K562 (cell line): ENCODE data around the gene RAB1B. TPM values are rescaled to one million over a fixed set of nuclear protein-coding genes. Genes with fewer than 3 reads are reported as not detected.
"Not testable (repeated sequence)": the region's sequence is repeated elsewhere in the genome, so short reads cannot be mapped to it uniquely, and the experiment has no call there.

Experiments used
- ATAC-seq: fragments of 200-7000 bp; cut with Tn5 transposase; 3 replicates; pipeline ENCODE4 v1.9.1; 2020; ENCODE audit warnings: moderate library complexity
- BruUV-seq: library from RNA; stranded (reverse); fragments of 400-500 nt; replicated peaks from 2 replicates; lab custom pipeline; 2021; lab: Mats Ljungman, UMichigan
- CTCF ChIA-PET: fragments of 300-600 bp; formaldehyde crosslinking; extraction: SDS; loops from one replicate; lab custom pipeline; 2021; ENCODE audit warnings: low intra/inter-chr PET ratio; lab: Yijun Ruan, JAX
- POLR2A ChIA-PET: fragments of 300-600, 350-650 bp; sonication (Branson Sonifier 250); formaldehyde crosslinking; extraction: SDS; loops from one replicate; lab custom pipeline; 2021; ENCODE audit warnings: antibody characterized with exemption, inconsistent platforms; lab: Yijun Ruan, JAX
- DNase-seq, 4 experiments: peaks; one replicate each; pipeline versions ENCODE4 v3.0.0 to v3.0.0-alpha.2; 2011 to 2018; ENCODE audit warnings: low spot score in 3 of 4, mixed read lengths in 3 of 4; ENCODE audit errors: extremely low read depth in 1 of 4
- FAIRE-seq: peaks from 2 replicates; lab custom pipeline; 2011; peaks lifted over from hg19 to GRCh38; lab: Jason Lieb, UNC
- H2AFZ ChIP-seq: 2 replicates; pipeline ENCODE4 v1.6.0; 2011; ENCODE audit warnings: low read depth, low read length, control low read depth, inconsistent platforms
- H3K27ac ChIP-seq: fragments of 200-600 bp; 3 replicates; pipeline ENCODE4 v1.8.0; 2011; ENCODE audit warnings: low read depth, mild to moderate bottlenecking, control low read depth, inconsistent platforms, low read length, moderate library complexity, mixed read lengths; ENCODE audit errors: extremely low read depth
- H3K27me3 ChIP-seq, 2 experiments: fragments of 300-600 bp in 1 of 2; 2 replicates in 1 of 2; 3 replicates in 1 of 2; pipeline versions ENCODE4 v1.6.0 to v1.8.0; 2011; ENCODE audit warnings: inconsistent platforms in 2 of 2, low read length in 2 of 2, mild to moderate bottlenecking in 1 of 2, mixed read lengths in 1 of 2, moderate library complexity in 1 of 2; ENCODE audit not compliant: control insufficient read depth in 2 of 2, insufficient read depth in 2 of 2
- H3K36me3 ChIP-seq: fragments of 300-600 bp; 3 replicates; pipeline ENCODE4 v1.8.0; 2011; ENCODE audit warnings: mild to moderate bottlenecking, low read length, inconsistent platforms; ENCODE audit not compliant: control insufficient read depth, insufficient read depth
- H3K4me1 ChIP-seq, 2 experiments: fragments of 200-600 bp in 1 of 2; replicated peaks in 1 of 2; 2 replicates in 1 of 2; 3 replicates in 1 of 2; pipeline versions ENCODE4 v1.5.1 to v1.8.0; 2011; ENCODE audit warnings: inconsistent platforms in 2 of 2, low read length in 2 of 2, mild to moderate bottlenecking in 1 of 2, mixed read lengths in 1 of 2, moderate library complexity in 1 of 2; ENCODE audit not compliant: control insufficient read depth in 2 of 2, insufficient read depth in 2 of 2
- H3K4me2 ChIP-seq: 2 replicates; pipeline ENCODE4 v1.6.1; 2011; ENCODE audit warnings: low read length, control low read depth, inconsistent platforms, mixed read lengths; ENCODE audit not compliant: insufficient read depth
- H3K4me3 ChIP-seq: fragments of 200-600 bp; sonication (generic), shearing (Covaris generic); 2 replicates; pipeline ENCODE4 v1.5.1; 2016; ENCODE audit warnings: control low read depth, inconsistent platforms
- H3K79me2 ChIP-seq: fragments of 200-600 bp; 3 replicates; pipeline ENCODE4 v1.8.0; 2011; ENCODE audit warnings: low read length, inconsistent platforms; ENCODE audit not compliant: control insufficient read depth, insufficient read depth
- H3K9ac ChIP-seq, 2 experiments: 2 replicates each; pipeline versions ENCODE4 v1.6.0 to v1.6.1; 2011; ENCODE audit warnings: low read depth in 2 of 2, low read length in 2 of 2, control low read depth in 1 of 2, inconsistent platforms in 1 of 2, mild to moderate bottlenecking in 1 of 2, mixed read lengths in 1 of 2; ENCODE audit not compliant: insufficient read depth in 1 of 2
- H3K9me1 ChIP-seq: one replicate; pipeline ENCODE4 v1.6.0; 2011; ENCODE audit warnings: inconsistent platforms, mild to moderate bottlenecking, low read length, moderate library complexity; ENCODE audit not compliant: control insufficient read depth, insufficient read depth
- H3K9me3 ChIP-seq: replicated peaks from 2 replicates; pipeline ENCODE4 v1.5.1; 2011; ENCODE audit warnings: low read depth, low read length, inconsistent platforms; ENCODE audit not compliant: control insufficient read depth, insufficient read depth
- H4K20me1 ChIP-seq: replicated peaks from 2 replicates; pipeline ENCODE4 v1.6.1; 2011; ENCODE audit warnings: low read length, inconsistent platforms, mixed read lengths; ENCODE audit not compliant: control insufficient read depth, insufficient read depth
- CBX3 ChIP-seq, 2 experiments: IDR thresholded peaks; 1 replicate in 1 of 2; 2 replicates in 1 of 2; pipeline ENCODE4 v1.6.1; 2012; ENCODE audit warnings: inconsistent platforms in 2 of 2, low read length in 2 of 2, borderline replicate concordance in 1 of 2, control low read depth in 1 of 2
- ID3 ChIP-seq, 2 experiments: fragments of 250-450 bp in 1 of 2; fragments of 450-650 bp in 1 of 2; sonication (Bioruptor Pico) in 1 of 2; IDR thresholded peaks; 2 replicates each; pipeline versions ENCODE4 v1.6.1 to v1.8.0; 2016 to 2021; ENCODE audit warnings: mild to moderate bottlenecking in 2 of 2, moderate library complexity in 2 of 2, missing compliant biosample characterization in 1 of 2, missing genetic modification characterization in 1 of 2
- L3MBTL2 ChIP-seq: fragments of 450-650 bp; IDR thresholded peaks from 2 replicates; pipeline ENCODE4 v1.6.1; 2016; ENCODE audit warnings: mild to moderate bottlenecking, moderate library complexity
- POLR2G ChIP-seq: fragments of 200-400 bp; formaldehyde crosslinking; IDR thresholded peaks from 2 replicates; pipeline ENCODE4 v1.6.1; 2017; ENCODE audit warnings: low read depth, mild to moderate bottlenecking, antibody characterized with exemption, low read length, moderate library complexity
- ZNF124 ChIP-seq: sonication (generic); formaldehyde crosslinking; IDR thresholded peaks from 2 replicates; pipeline ENCODE4 v1.8.1; 2022; ENCODE audit warnings: missing genetic modification reagents
- ZNF224 ChIP-seq: sonication (generic); formaldehyde crosslinking; IDR thresholded peaks from 2 replicates; pipeline ENCODE4 v1.8.0; 2022; ENCODE audit warnings: mild to moderate bottlenecking, missing genetic modification reagents
- ZNF655 ChIP-seq: fragments of 250-450 bp; sonication (Bioruptor Pico); IDR thresholded peaks from 2 replicates; pipeline ENCODE4 v1.5.0; 2021
- WGBS: fragments of 100-300 bp; shearing (Covaris generic); methylation state at CpG from one replicate; pipeline ENCODE4 v1.1.6; 2016; ENCODE audit warnings: low coverage, mixed read lengths; ENCODE audit not compliant: insufficient coverage; ENCODE audit errors: missing lambda C conversion rate; 5-methylcytosine and 5-hydroxymethylcytosine counted together
- in situ Hi-C: fragments of 300-500 bp; cut with MboI; formaldehyde crosslinking; loops from 4 replicates; pipeline ENCODE4 v1.15.0; 2018; ENCODE audit warnings: inconsistent platforms, mixed read lengths
- intact Hi-C: fragments of 100-400 bp; cut with micrococcal nuclease; formaldehyde crosslinking; loops from 2 replicates; pipeline ENCODE4 v1.14.2; 2022
- polyA plus RNA-seq, 8 experiments: library from polyadenylated mRNA; depleted of rRNA in 4 of 8; stranded (reverse) in 5 of 8; unstranded in 3 of 8; fragments of >200 nt; fragmentation: Nextera tagmentation in 2 of 8; fragmentation: Illumina TruSeq in 1 of 8; extraction: Ambion mirVana in 2 of 8; extraction: Trizol in 1 of 8; gene quantifications; 2 replicates each; pipeline versions ENCODE4 v1.2.1 to v1.2.3, GENCODE V29; 2011 to 2014; ENCODE audit warnings: inconsistent platforms in 1 of 8, missing spikeins in 1 of 8
- total RNA-seq, 7 experiments: library from RNA; depleted of rRNA in 6 of 7; stranded (reverse); fragments of >200 nt in 6 of 7; fragmentation: Illumina TruSeq in 2 of 7; extraction: Trizol in 2 of 7; gene quantifications; 2 replicates each; pipeline versions ENCODE4 v1.2.1 to v1.2.3, GENCODE V29; 2011 to 2021; ENCODE audit warnings: low replicate concordance in 1 of 7
- TF ChIP-seq, protein P1 (sequence below): fragments of 450-650 bp; IDR thresholded peaks from 2 replicates; pipeline ENCODE4 v1.6.1; 2017; ENCODE audit warnings: antibody characterized with exemption

Gene RAB1B
- total and polyA plus RNA-seq, 9 of the 15 experiments (the other 6 are each of a cell fraction or from before 2014, with no cell fraction given) = 5.6 to 146 (median 98.6) TPM

DNA sequence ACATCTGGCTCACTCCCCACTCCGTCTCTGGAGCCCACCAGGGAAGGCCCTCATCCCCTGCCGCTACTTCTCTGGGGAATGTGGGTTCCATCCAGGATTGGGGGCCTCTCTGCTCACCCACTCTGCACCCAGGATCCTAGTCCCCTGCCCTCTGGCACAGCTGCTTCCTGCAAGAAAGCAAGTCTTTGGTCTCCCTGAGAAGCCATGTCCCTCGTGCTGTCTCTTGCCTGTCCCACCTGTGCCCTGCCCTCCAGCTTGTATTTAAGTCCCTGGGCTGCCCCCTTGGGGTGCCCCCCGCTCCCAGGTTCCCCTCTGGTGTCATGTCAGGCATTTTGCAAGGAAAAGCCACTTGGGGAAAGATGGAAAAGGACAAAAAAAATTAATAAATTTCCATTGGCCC lies 8.6 kb downstream of the RAB1B start:
- H3K79me2 ChIP-seq, H3K9me1 ChIP-seq, FAIRE-seq, in situ Hi-C loops, H3K9ac ChIP-seq, H3K9me3 ChIP-seq, H3K27me3 ChIP-seq, H3K4me2 ChIP-seq, H2AFZ ChIP-seq, CTCF ChIA-PET, H3K4me3 ChIP-seq, H4K20me1 ChIP-seq, DNase-seq, H3K27ac ChIP-seq, intact Hi-C loops: not testable (repeated sequence)
- Histone ChIP-seq H3K4me1 (peaks cover 0 to 18% of the 10 kb centered on the region in 2 experiments; a peak in 2 of 5 replicates), H3K36me3 (peaks cover 43% of the 10 kb centered on the region)
- peak; percentile 3; the same call in 1 of the 3 replicates for ATAC-seq
- 66% methylated on average over 4 of the region's 4 CpGs for WGBS
- TSS peak; percentile 39 for BruUV-seq
- POLR2A ChIA-PET = interaction anchor here (0.7 to 1.5 kb wide), 3 partner anchors 9 to 197 kb away, joined by 3 to 5 read pairs (median 3); partner anchors contain the start of gene YIF1A

GRCh38 chr11:66277471-66278362 lies 9.3 kb downstream of the RAB1B start, which contains the start of gene CNIH2:
TSS of gene CNIH2 (plus strand) at chr11:66278175. CDS start at chr11:66278457, 282 bp downstream.
- Histone ChIP-seq H3K79me2 (no peaks in the 10 kb centered on the region), H3K4me1 (peaks cover 2 to 23% of the 10 kb centered on the region in 2 experiments; a peak in 3 of 5 replicates), H3K9ac (peak within 1 kb of the TSS in 1 of 2 experiments; percentile 75; a peak in 2 of 4 replicates), H3K27ac (peak within 1 kb of the TSS; percentile 33; the same call in 1 of the 3 replicates), H4K20me1 (peaks cover 13% of the 10 kb centered on the region), H3K9me3 (no peaks in the 10 kb centered on the region), H3K4me2 (no peak within 1 kb of the TSS), H3K36me3 (peaks cover 37% of the 10 kb centered on the region), H3K9me1 (no peaks in the 10 kb centered on the region), H2AFZ (no peak within 1 kb of the TSS), H3K27me3 (no peaks in the 10 kb centered on the region), H3K4me3 (no peak within 1 kb of the TSS)
- POLR2A ChIA-PET = interaction anchor here (0.7 to 1.5 kb wide), 3 partner anchors 10 to 196 kb away, joined by 3 to 5 read pairs (median 3); partner anchors contain the start of gene YIF1A
- peak; percentile 64 for ATAC-seq
- FAIRE-seq = no peak
- intact Hi-C loops (no loop called here), in situ Hi-C loops (no loop called here)
- BruUV-seq = no TSS peak
- peak; percentile 47 to 80 (median 78) for DNase-seq
- CTCF ChIA-PET = no interaction called here
- 36% methylated on average over 15 of the region's 84 CpGs for WGBS
- TF ChIP-seq ZNF655 (CRISPR knock-in tag) = no peak
- no peak for TF ChIP-seq ID3 (CRISPR knock-in tag; IDR thresholded peaks at IDR 0.05)
- no peak for TF ChIP-seq ID3 (tag; IDR thresholded peaks at IDR 0.05)
- TF ChIP-seq, protein P1, sequence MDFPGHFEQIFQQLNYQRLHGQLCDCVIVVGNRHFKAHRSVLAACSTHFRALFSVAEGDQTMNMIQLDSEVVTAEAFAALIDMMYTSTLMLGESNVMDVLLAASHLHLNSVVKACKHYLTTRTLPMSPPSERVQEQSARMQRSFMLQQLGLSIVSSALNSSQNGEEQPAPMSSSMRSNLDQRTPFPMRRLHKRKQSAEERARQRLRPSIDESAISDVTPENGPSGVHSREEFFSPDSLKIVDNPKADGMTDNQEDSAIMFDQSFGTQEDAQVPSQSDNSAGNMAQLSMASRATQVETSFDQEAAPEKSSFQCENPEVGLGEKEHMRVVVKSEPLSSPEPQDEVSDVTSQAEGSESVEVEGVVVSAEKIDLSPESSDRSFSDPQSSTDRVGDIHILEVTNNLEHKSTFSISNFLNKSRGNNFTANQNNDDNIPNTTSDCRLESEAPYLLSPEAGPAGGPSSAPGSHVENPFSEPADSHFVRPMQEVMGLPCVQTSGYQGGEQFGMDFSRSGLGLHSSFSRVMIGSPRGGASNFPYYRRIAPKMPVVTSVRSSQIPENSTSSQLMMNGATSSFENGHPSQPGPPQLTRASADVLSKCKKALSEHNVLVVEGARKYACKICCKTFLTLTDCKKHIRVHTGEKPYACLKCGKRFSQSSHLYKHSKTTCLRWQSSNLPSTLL = no peak
- TF ChIP-seq ZNF124 (CRISPR knock-in tag) = no peak
- TF ChIP-seq POLR2G = peak; percentile 82
- no peak for TF ChIP-seq ZNF224 (CRISPR knock-in tag)
- TF ChIP-seq CBX3 (IDR thresholded peaks at IDR 0.05; ENCODE audit: borderline replicate concordance in 1 of 2, low read length in 2 of 2) = no peak
- TF ChIP-seq L3MBTL2 = peak; percentile 42; the same call in 1 of the 2 replicates
